Measurements from ENCODE around the gene ZNF785. TPM values are rescaled to one million over a fixed set of nuclear protein-coding genes. Genes with fewer than 3 reads are reported as not detected.

ZNF785 gene
- total and polyA plus RNA-seq, 3 donors from 2014 or later = 5.9 to 17.1 (median 14.8) TPM

DNA sequence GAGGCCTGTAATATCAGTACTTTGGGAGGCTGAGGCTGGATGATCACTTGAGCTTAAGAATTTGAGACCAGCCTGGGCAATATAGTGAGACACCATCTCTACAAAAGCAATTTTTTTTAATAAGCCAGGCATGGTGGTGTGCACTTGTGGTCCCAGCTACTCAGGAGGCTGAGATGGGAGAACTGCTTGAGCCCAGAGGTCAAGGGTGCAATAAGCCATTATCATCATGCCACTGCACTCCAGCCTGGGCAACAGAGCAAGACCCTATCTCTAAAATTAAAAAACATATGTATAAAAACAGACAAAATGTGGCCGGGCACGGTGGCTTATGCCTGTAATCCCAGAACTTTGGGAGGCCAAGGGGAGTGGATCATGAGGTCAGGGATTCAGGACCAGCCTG, 3.2 kb upstream of the ZNF785 start:
- Histone ChIP-seq H3K27me3 (no peaks in the 10 kb centered on the region), H3K4me1 (peaks cover 10% of the 10 kb centered on the region), H3K27ac (no peak overlapping the region), H3K36me3 (ENCODE audit: low read depth, missing control alignments) (no peaks in the 10 kb centered on the region), H3K4me3 (no peak overlapping the region), H3K9me3 (no peaks in the 10 kb centered on the region)
- intact Hi-C loops (cut with DNase I; ENCODE audit: low total_unique reads) = no loop called here
- 82 to 90% methylated on average over 2 of the region's 2 CpGs for WGBS, 2 donors
- TF ChIP-seq, protein P1, sequence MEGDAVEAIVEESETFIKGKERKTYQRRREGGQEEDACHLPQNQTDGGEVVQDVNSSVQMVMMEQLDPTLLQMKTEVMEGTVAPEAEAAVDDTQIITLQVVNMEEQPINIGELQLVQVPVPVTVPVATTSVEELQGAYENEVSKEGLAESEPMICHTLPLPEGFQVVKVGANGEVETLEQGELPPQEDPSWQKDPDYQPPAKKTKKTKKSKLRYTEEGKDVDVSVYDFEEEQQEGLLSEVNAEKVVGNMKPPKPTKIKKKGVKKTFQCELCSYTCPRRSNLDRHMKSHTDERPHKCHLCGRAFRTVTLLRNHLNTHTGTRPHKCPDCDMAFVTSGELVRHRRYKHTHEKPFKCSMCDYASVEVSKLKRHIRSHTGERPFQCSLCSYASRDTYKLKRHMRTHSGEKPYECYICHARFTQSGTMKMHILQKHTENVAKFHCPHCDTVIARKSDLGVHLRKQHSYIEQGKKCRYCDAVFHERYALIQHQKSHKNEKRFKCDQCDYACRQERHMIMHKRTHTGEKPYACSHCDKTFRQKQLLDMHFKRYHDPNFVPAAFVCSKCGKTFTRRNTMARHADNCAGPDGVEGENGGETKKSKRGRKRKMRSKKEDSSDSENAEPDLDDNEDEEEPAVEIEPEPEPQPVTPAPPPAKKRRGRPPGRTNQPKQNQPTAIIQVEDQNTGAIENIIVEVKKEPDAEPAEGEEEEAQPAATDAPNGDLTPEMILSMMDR (IDR thresholded peaks at IDR 0.05) = no peak
- TF ChIP-seq POLR2A (IDR thresholded peaks at IDR 0.05) = no peak
- DNase-seq = no peak

DNA sequence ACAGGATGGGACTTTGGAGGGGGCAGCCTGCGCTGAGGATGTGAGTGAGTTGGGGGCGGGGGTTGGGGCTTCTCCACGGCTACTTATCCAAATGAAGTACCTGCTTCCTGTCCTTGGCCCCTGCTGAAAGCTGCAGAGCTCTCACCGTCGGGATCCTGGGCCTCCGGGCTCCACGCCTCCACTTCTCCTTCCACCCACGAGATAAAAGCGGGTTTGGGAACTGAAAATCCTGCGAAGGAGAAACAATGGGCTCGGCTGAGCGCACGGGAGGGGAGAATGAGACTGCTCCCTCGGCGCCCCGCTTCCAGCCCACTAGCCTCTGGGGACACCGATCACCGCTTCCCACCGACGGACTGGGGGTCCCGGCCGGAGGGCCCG, 486 bp downstream of the ZNF785 start:
- Histone ChIP-seq H3K4me1 (peaks cover 10% of the 10 kb centered on the region), H3K9me3 (no peaks in the 10 kb centered on the region), H3K36me3 (ENCODE audit: low read depth, missing control alignments) (no peaks in the 10 kb centered on the region), H3K27ac (peak overlapping the region; percentile 89 to 92), H3K4me3 (peak overlapping the region; percentile 68 to 91), H3K27me3 (no peaks in the 10 kb centered on the region)
- TF ChIP-seq, protein P1 (IDR thresholded peaks at IDR 0.05) = no peak
- no peak for TF ChIP-seq POLR2A (IDR thresholded peaks at IDR 0.05)
- intact Hi-C loops (cut with DNase I; ENCODE audit: low total_unique reads) = no loop called here
- WGBS, 2 donors = 0 to 2% methylated on average over 10 to 14 of the region's 23 CpGs
- DNase-seq = no peak

DNA sequence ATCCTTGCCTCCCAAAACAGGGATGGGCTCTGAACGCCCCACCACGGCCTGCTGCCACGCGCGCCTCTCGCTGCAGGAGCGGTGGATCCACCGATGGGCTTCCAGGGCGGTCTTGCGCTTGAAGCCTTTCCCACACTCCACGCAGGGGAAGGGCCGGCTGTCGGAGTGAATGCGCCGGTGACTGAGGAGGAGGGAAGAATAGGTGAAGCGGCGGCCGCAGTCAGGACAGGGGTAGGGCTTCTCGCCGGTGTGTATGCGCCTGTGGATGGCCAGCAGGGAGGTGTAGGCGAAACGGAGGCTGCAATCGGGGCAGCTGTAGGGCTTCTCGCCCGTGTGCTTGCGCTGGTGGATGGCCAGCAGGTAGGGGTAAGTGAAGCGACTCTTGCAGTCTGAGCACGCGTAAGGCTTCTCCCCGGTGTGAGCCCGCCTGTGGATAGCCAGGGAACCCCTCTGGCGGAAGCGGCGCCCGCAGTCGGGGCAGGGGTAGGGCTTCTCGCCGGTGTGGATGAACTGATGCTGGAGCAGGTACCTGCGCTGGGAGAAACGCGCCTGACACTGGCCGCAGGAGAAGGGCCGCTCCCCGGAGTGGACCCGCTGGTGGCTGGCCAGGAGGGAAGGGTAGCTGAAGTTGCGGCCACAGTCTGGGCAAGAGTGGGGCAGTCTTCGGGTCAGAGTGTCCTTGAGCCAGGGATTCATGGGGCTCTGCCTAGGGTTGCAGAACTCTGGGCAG, 2.7 kb downstream of the ZNF785 start:
- TF ChIP-seq, protein P1 (IDR thresholded peaks at IDR 0.05) = no peak
- no peak for TF ChIP-seq POLR2A (IDR thresholded peaks at IDR 0.05)
- no peaks in the 10 kb centered on the region for H3K27me3 ChIP-seq
- H3K27ac ChIP-seq = no peak overlapping the region
- WGBS, 2 donors = 45 to 84% methylated on average over 32 to 48 of the region's 48 CpGs
- peaks cover 10% of the 10 kb centered on the region for H3K4me1 ChIP-seq
- no peaks in the 10 kb centered on the region for H3K9me3 ChIP-seq
- intact Hi-C loops (cut with DNase I; ENCODE audit: low total_unique reads) = no loop called here
- H3K36me3 ChIP-seq (ENCODE audit: low read depth, missing control alignments) = no peaks in the 10 kb centered on the region
- no peak overlapping the region for H3K4me3 ChIP-seq
- DNase-seq = no peak

DNA sequence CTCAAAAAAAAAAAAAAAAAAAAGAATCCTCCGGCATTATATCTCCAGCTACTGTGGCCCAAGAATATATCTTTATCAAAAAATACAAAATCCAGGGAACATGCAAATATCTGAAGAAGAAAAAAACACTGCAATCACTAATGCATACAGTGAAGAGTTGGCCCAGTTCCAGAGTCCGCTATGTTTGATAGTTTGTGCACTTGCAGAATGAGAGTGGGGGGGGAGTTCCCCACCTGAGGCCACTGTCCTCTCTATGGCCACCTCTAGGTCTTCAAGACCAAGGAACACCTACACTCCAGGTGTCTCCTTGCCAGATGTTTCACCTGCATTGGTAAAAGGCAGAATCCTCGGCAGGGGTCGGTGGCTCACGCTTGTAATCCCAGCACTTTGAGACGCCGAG, 4.0 kb downstream of the ZNF785 start:
- H3K27me3 ChIP-seq = no peaks in the 10 kb centered on the region
- no peak overlapping the region for H3K27ac ChIP-seq
- TF ChIP-seq, protein P1 (IDR thresholded peaks at IDR 0.05) = no peak
- no peak for DNase-seq
- peaks cover 10% of the 10 kb centered on the region for H3K4me1 ChIP-seq
- no peaks in the 10 kb centered on the region for H3K36me3 ChIP-seq (ENCODE audit: low read depth, missing control alignments)
- no peak overlapping the region for H3K4me3 ChIP-seq
- intact Hi-C loops (cut with DNase I; ENCODE audit: low total_unique reads) = no loop called here
- 70 to 78% methylated on average over 7 of the region's 7 CpGs for WGBS, 2 donors
- H3K9me3 ChIP-seq = no peaks in the 10 kb centered on the region

DNA sequence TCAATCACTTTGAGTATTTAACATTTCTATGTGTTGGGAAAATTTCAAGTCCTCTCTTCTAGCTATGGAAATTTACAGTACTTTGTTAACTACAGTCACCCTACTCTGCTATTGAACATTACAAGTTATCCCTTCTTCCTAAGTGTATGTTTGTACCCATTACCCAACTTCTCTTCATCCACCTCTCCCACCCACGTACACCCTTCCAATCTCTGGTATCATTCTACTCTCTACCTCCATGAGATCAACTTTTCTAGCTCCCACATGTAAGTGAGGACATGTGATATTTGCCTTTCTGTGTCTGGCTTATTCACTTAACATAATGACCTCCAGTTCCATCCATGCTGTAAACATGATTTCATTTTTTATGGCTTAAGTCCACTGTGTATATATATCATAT, 10.8 kb downstream of the ZNF785 start:
- WGBS, 2 donors = 74 to 92% methylated on average over 1 of the region's 1 CpG
- intact Hi-C loops (cut with DNase I; ENCODE audit: low total_unique reads) = no loop called here

More for the DNA sequence above, 10.8 kb downstream of the ZNF785 start:
- Histone ChIP-seq H3K27me3 (no peaks in the 10 kb centered on the region), H3K4me1 (peaks cover 9% of the 10 kb centered on the region), H3K27ac (no peak overlapping the region), H3K36me3 (ENCODE audit: low read depth, missing control alignments) (no peaks in the 10 kb centered on the region), H3K4me3 (no peak overlapping the region), H3K9me3 (no peaks in the 10 kb centered on the region)
- DNase-seq = no peak
- TF ChIP-seq, protein P1 (IDR thresholded peaks at IDR 0.05) = no peak
- TF ChIP-seq POLR2A (IDR thresholded peaks at IDR 0.05) = no peak
